Testis (tissue), 2 donors: ENCODE measurements around the gene EEIG2.

Experiments
- CTCF ChIP-seq, 3 experiments: fragments of 450-650 bp in 2 of 3; fragments of 200-600 bp in 1 of 3; sonication (generic) in 1 of 3; IDR thresholded peaks; one replicate each; pipeline ENCODE4 v1.5.1; 2016 to 2019; ENCODE audit warnings: antibody characterized with exemption in 3 of 3, mild to moderate bottlenecking in 2 of 3, moderate library complexity in 1 of 3
- POLR2A ChIP-seq: fragments of 450-650 bp; IDR thresholded peaks from one replicate; pipeline ENCODE4 v1.6.1; 2017; ENCODE audit warnings: antibody characterized with exemption, mild to moderate bottlenecking, moderate library complexity

DNA sequence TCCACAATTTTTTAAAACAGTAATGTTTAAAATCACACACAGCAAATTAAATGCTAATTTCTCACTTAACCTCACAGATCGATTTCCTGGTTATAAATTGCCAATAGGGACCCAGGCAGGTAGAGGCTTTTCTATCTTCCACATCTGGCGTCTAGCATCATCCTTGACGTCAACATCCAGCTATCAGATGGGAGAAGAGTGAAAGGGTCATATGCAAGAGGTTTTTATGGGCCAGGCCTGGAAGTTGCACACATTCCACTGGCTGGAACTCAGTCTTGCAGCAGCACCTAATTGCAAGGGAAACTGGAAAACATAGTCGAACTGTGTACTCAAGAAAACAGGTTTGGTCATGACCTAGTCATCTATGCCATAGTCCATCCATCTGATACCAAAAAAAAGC is 6.0 kb upstream of the EEIG2 start:
- no peak for TF ChIP-seq CTCF (IDR thresholded peaks at IDR 0.05)
- no peak for TF ChIP-seq POLR2A
